ENCODE results near the gene CCDC150.
"Not testable (repeated sequence)": the region's sequence is repeated elsewhere in the genome, so short reads cannot be mapped to it uniquely, and the experiment has no call there.

Gene CCDC150

GRCh38 chr2:196711625-196712024 is 72.1 kb downstream of the CCDC150 start:
- no peak for DNase-seq (ENCODE audit: low spot score)

- DNase-seq (ENCODE audit: low spot score): peak; percentile 24
These were observed 73.4 kb downstream of the CCDC150 start for GRCh38 chr2:196712867-196713266.

GRCh38 chr2:196718419-196719109 is 79.0 kb downstream of the CCDC150 start:
- DNase-seq (ENCODE audit: low spot score): no peak

GRCh38 chr2:196719110-196719872 is 79.8 kb downstream of the CCDC150 start:
- DNase-seq (ENCODE audit: low spot score): peak; percentile 88

- no peak for DNase-seq (ENCODE audit: low spot score)
These were observed 84.1 kb downstream of the CCDC150 start for GRCh38 chr2:196723571-196723970.

GRCh38 chr2:196725218-196725617 is 85.7 kb downstream of the CCDC150 start:
- no peak for DNase-seq (ENCODE audit: low spot score)

GRCh38 chr2:196725882-196726281 is 86.4 kb downstream of the CCDC150 start:
- no peak for DNase-seq (ENCODE audit: low spot score)

DNA sequence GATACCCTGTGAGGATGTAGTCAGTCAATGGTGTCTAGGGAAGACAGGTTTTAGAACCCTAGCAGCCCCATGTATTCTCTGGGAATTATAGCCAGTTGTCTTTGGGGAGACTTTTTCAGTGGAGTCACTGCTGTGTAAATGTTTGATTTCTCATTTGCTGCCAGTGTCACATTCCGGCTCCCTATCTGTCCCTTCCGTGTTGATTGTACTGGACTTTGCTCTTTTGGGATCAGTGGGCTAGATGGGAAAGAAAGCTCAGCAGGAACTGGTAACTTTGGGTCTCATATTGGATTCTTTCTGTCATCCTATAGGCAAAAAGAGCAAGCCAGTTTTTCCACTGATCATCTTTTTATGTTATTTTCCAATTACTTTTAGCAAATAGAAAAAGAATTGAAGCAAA is 89.9 kb downstream of the CCDC150 start:
- DNase-seq (ENCODE audit: low spot score): no peak

GRCh38 chr2:196736646-196737045 is 97.1 kb downstream of the CCDC150 start:
- not testable (repeated sequence) for DNase-seq (ENCODE audit: low spot score)

- DNase-seq (ENCODE audit: low spot score): no peak
These were observed 97.5 kb downstream of the CCDC150 start for GRCh38 chr2:196737046-196737445.

- no peak for DNase-seq (ENCODE audit: low spot score)
These were observed 99.5 kb downstream of the CCDC150 start for GRCh38 chr2:196739031-196739430.

DNA sequence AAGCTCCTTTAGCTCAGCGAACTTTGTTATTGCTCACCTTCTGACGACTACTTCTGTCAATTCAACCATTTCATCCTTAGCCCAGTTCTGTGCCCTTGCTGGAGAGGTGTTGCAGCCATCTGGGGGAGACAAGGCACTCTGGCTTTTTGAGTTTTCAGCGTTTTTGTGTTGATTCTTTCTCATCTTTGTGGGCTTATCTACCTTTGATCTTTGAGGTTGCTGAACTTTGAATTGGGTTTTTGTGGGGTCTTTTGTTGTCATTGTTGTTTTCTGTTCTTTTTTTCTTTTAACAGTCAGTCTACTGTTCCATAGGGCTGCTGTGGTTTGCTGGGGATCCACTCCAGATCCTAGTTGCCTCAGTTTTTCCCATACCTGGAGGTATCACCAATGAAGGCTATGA is 102.7 kb downstream of the CCDC150 start:
- DNase-seq (ENCODE audit: low spot score): no peak

DNA sequence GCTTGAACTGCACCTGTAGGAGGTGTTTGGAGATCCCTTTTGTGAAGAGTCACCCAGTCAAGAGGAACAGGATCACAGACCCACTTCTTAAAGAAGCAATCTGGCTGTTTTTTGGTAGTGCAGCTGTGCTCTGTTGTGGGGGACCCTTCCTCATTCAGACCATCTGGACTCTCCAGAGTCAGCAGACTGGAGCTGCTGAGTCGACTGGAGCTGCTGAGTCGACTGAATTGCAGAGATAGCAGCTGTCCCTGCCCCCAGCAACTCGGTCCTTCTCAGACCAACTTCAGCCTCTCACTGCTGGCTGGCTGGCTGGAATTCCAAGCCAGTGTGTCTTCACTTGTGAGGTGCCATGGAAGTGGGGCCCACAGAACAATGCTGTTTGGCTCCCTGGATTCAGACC is 103.2 kb downstream of the CCDC150 start:
- no peak for DNase-seq (ENCODE audit: low spot score)

DNA sequence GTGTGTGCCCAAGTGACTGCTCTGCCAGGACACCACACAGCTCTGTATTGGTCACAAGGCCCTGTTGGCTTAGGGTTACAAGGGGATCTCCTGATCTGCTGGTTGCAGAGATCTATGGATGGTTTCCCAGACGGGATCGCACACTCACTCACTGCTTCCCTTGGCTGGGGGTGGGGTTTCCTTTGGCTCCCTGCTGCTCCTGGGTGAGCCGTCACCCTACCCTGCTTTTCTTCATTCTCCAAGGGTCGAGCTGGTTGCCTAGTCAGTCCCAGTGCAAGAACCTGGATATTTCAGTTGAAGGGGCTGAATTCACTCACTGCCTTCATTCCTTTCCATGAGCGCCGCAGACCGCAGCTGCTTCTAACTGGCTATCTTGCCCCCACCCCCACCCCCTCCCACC is 103.7 kb downstream of the CCDC150 start:
- DNase-seq (ENCODE audit: low spot score): no peak

DNA sequence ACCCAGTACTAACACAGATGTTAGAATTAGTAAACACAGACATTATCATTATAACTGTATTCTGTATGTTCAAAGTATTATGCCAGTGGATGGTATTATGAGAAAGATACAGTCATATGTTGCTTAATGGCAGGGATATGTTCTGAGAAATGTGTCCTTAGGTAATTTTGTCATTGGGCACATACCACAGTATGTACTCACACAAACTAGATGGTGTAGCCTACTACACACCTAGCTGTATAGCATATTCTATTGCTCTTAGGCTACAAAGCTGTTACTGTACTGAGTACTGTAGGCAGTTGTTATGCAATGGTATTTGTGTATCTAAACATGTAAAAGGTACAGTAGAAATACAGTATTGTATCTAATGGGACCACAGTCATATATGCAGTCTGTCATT is 106.2 kb downstream of the CCDC150 start:
- DNase-seq (ENCODE audit: low spot score): no peak

- DNase-seq (ENCODE audit: low spot score): no peak
These were observed 107.9 kb downstream of the CCDC150 start for GRCh38 chr2:196747400-196747799.

GRCh38 chr2:196748123-196748522 is 108.6 kb downstream of the CCDC150 start:
- no peak for DNase-seq (ENCODE audit: low spot score)

GRCh38 chr2:196750291-196750923 is 110.9 kb downstream of the CCDC150 start:
- no peak for DNase-seq (ENCODE audit: low spot score)

DNA sequence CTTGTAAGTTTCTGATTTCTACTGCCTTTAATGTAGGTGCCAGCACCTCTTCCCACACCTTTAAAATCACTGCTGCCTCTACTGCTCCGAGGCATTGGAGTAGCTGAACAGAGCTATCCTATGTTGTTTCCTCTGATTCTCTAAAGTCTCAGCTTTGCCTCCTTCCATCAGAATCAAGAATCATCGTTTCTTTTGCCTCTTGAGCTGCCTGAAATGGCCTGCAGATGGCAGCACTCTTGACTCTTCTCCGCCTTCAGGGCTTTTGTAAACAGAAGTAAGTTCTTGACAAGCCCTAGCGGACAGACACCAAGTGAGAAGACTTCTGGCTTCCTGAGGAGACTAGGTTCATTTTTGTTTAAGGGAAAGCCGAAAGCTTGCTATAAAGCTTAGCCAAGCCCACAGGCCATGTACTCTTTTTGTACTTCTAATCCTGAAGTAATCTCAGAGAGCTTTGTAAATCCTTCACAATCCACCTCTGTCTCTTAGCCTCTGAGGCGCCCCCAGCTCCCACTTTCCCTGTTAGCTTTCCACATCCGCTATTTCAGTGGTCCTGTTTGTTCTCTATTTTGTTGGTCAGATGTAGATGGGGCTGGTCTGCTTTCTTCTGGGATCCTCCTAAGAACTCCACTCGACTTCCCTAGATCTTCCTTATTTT is 111.6 kb downstream of the CCDC150 start:
- peak; percentile 64 for DNase-seq (ENCODE audit: low spot score)

DNA sequence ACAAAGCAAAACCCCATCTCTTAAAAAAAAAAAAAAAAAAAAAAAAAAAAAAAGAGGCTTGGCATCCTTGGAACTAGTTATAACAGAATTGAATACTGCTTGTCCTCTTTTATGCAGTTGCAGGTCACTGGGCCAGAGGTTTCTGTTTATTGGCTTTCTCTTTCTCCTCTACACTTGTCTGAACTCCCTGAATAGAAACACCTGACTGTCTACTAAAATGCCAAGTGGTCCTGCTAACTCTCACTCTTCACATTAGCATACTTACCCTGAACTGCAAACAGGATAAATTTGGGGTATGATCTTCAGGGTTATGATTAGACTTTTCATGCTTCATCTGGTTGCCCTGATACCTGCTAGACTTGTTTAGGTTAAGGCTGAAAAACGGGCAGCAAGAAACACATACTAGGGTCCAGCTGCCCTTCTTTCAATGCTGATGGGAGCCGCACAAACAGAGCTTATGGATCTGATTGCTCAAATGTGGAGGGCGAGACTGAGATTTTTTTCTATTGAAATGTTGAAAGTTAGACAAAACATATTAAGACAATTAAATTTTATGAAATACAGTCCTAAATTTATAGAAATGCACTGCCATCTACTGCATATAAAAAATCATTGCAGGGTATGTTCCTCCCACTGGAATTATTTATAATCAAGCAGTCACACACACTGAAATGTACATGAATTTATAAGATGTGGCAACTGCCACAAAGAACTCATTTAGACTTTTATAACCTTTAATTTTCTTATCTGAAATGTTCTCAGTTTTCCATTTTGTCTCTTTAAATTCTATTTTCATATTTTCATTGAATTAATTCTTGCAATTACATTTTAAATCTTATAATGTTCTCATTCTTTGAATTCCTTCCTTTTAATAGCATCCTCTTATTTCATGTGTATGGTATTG is 119.2 kb downstream of the CCDC150 start:
- DNase-seq (ENCODE audit: low spot score): peak; percentile 13

- DNase-seq (ENCODE audit: low spot score): no peak
These were observed 119.8 kb downstream of the CCDC150 start for GRCh38 chr2:196759378-196759706.

DNA sequence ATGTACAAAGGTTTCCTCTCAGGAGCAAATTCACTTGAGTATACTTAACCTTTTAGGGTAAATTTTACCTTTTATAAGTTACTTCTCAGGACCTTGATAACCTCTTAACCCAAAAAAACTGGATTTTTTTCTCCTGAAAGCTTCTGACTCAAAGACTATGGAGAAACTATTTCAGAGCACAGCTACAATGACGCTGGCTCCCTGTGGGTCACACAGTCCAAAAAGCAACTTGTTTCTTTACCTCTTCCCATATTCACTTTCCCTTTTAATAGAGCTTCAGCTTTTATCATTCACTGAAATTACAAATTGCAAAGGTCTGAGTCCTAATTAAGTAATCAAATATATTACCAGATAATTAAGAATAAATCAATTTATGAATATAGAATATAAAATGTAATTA is 127.6 kb downstream of the CCDC150 start:
- DNase-seq (ENCODE audit: low spot score): no peak

All from kidney tubule cell (primary cell).